Mesenchymal stem cell (in vitro differentiated cells and primary cell): ENCODE data around the gene EML6.

Experiments used
- DNase-seq: peaks from one replicate; pipeline ENCODE4 v3.0.0-alpha.2; 2013
- H2AFZ ChIP-seq: one replicate; pipeline ENCODE4 v1.6.1; 2013; ENCODE audit warnings: low read depth, mild to moderate bottlenecking, control low read depth, inconsistent platforms, low read length, moderate library complexity
- H2AK5ac ChIP-seq: 2 replicates; pipeline ENCODE4 v1.6.1; 2013; ENCODE audit warnings: low read length, moderate library complexity, mild to moderate bottlenecking, inconsistent platforms; ENCODE audit not compliant: severe bottlenecking
- H2BK120ac ChIP-seq: one replicate; pipeline ENCODE4 v1.6.1; 2013; ENCODE audit warnings: low read depth, mild to moderate bottlenecking, inconsistent platforms, low read length, moderate library complexity
- H2BK12ac ChIP-seq, 2 experiments: one replicate each; pipeline ENCODE4 v1.6.1; 2013; ENCODE audit warnings: inconsistent platforms in 2 of 2, low read length in 2 of 2, mild to moderate bottlenecking in 2 of 2, moderate library complexity in 2 of 2, control low read depth in 1 of 2
- H2BK15ac ChIP-seq: one replicate; pipeline ENCODE4 v1.6.1; 2013; ENCODE audit warnings: mild to moderate bottlenecking, low read depth, inconsistent platforms; ENCODE audit not compliant: poor library complexity, severe bottlenecking
- H2BK5ac ChIP-seq: 2 replicates; pipeline ENCODE4 v1.6.1; 2013; ENCODE audit warnings: low read depth, mild to moderate bottlenecking, low read length, control low read depth, inconsistent platforms; ENCODE audit not compliant: poor library complexity, severe bottlenecking
- H3K14ac ChIP-seq, 2 experiments: one replicate each; pipeline ENCODE4 v1.6.1; 2013; ENCODE audit warnings: inconsistent platforms in 2 of 2, low read length in 2 of 2, control low read depth in 1 of 2, mild to moderate bottlenecking in 1 of 2, moderate library complexity in 1 of 2
- H3K18ac ChIP-seq, 2 experiments: one replicate each; pipeline ENCODE4 v1.6.1; 2013; ENCODE audit warnings: inconsistent platforms in 2 of 2, low read length in 2 of 2, control low read depth in 1 of 2, low read depth in 1 of 2, mild to moderate bottlenecking in 1 of 2
- H3K23ac ChIP-seq, 2 experiments: one replicate each; pipeline ENCODE4 v1.6.1; 2013; ENCODE audit warnings: inconsistent platforms in 2 of 2, low read length in 2 of 2, mild to moderate bottlenecking in 2 of 2, moderate library complexity in 2 of 2, control low read depth in 1 of 2
- H3K27ac ChIP-seq: 2 replicates; pipeline ENCODE4 v1.5.1; 2013; ENCODE audit warnings: mild to moderate bottlenecking, moderate library complexity, low read length, control low read depth, inconsistent platforms; ENCODE audit not compliant: poor library complexity, severe bottlenecking
- H3K27me3 ChIP-seq, 2 experiments: 2 replicates each; pipeline versions ENCODE4 v1.6.1 to v1.7.0; 2013; ENCODE audit warnings: low read length in 2 of 2, mild to moderate bottlenecking in 2 of 2, moderate library complexity in 2 of 2, control low read depth in 1 of 2, inconsistent platforms in 1 of 2; ENCODE audit not compliant: control insufficient read depth in 1 of 2, insufficient read depth in 1 of 2
- H3K36me3 ChIP-seq, 2 experiments: 2 replicates each; pipeline versions ENCODE4 v1.6.1 to v1.7.0; 2013; ENCODE audit warnings: low read length in 2 of 2, control low read depth in 1 of 2, inconsistent platforms in 1 of 2, low read depth in 1 of 2, mild to moderate bottlenecking in 1 of 2; ENCODE audit not compliant: insufficient read depth in 2 of 2, control insufficient read depth in 1 of 2
- H3K4ac ChIP-seq, 2 experiments: one replicate each; pipeline ENCODE4 v1.6.1; 2013; ENCODE audit warnings: inconsistent platforms in 2 of 2, low read length in 2 of 2, mild to moderate bottlenecking in 2 of 2, moderate library complexity in 2 of 2, control low read depth in 1 of 2, low read depth in 1 of 2
- H3K4me1 ChIP-seq: 2 replicates; pipeline ENCODE4 v1.6.1; 2013; ENCODE audit warnings: low read depth, low read length, control low read depth; ENCODE audit not compliant: control insufficient read depth, insufficient read depth
- H3K4me2 ChIP-seq: 2 replicates; pipeline ENCODE4 v1.6.1; 2013; ENCODE audit warnings: low read length, mild to moderate bottlenecking, inconsistent platforms; ENCODE audit not compliant: poor library complexity, severe bottlenecking
- H3K4me3 ChIP-seq, 2 experiments: 2 replicates each; pipeline versions ENCODE4 v1.5.1 to v1.7.0; 2013; ENCODE audit warnings: low read length in 2 of 2, mild to moderate bottlenecking in 2 of 2, control low read depth in 1 of 2, low read depth in 1 of 2; ENCODE audit not compliant: insufficient read depth in 1 of 2
- H3K79me1 ChIP-seq: replicated peaks from 2 replicates; pipeline ENCODE4 v1.6.1; 2013; ENCODE audit warnings: mild to moderate bottlenecking, control low read depth, low read length, inconsistent platforms; ENCODE audit not compliant: poor library complexity, severe bottlenecking
- H3K9ac ChIP-seq: 2 replicates; pipeline ENCODE4 v1.7.0; 2013; ENCODE audit warnings: mild to moderate bottlenecking, low read length, moderate library complexity
- H3K9me3 ChIP-seq: 2 replicates; pipeline ENCODE4 v1.7.0; 2013; ENCODE audit warnings: mild to moderate bottlenecking, low read length; ENCODE audit not compliant: control insufficient read depth
- H4K8ac ChIP-seq: one replicate; pipeline ENCODE4 v1.6.1; 2013; ENCODE audit warnings: inconsistent platforms, mild to moderate bottlenecking, low read length, moderate library complexity
- H4K91ac ChIP-seq: one replicate; pipeline ENCODE4 v1.6.1; 2013; ENCODE audit warnings: mild to moderate bottlenecking, low read length, inconsistent platforms
- WGBS: methylation state at CpG from one replicate; pipeline ENCODE4 v1.1.7; 2013; ENCODE audit warnings: mixed read lengths; 5-methylcytosine and 5-hydroxymethylcytosine counted together

Gene EML6

GRCh38 chr2:54968561-54969218 lies 245.2 kb downstream of the EML6 start:
- no peak overlapping the region for H2BK15ac ChIP-seq
- no peaks in the 10 kb centered on the region for H3K27me3 ChIP-seq
- H4K8ac ChIP-seq: no peak overlapping the region
- H2AK5ac ChIP-seq: no peak overlapping the region
- no peak overlapping the region for H3K14ac ChIP-seq
- H4K91ac ChIP-seq: no peak overlapping the region
- no peak overlapping the region for H3K4me3 ChIP-seq
- H3K23ac ChIP-seq: no peak overlapping the region
- H3K4me2 ChIP-seq: no peak overlapping the region
- peaks cover 40 to 77% of the 10 kb centered on the region in 2 experiments for H3K36me3 ChIP-seq
- H3K4ac ChIP-seq: no peak overlapping the region
- H3K4me1 ChIP-seq: no peaks in the 10 kb centered on the region
- H3K79me1 ChIP-seq: peaks cover 24% of the 10 kb centered on the region
- no peak overlapping the region for H3K18ac ChIP-seq
- H2BK5ac ChIP-seq: no peak overlapping the region
- no peak overlapping the region for H3K9ac ChIP-seq
- H2AFZ ChIP-seq: no peak overlapping the region
- H3K27ac ChIP-seq: no peak overlapping the region
- no peak overlapping the region for H2BK120ac ChIP-seq
- no peak overlapping the region for H2BK12ac ChIP-seq
- DNase-seq: peak; percentile 28
- no peaks in the 10 kb centered on the region for H3K9me3 ChIP-seq
- 89% methylated on average over 9 of the region's 10 CpGs for WGBS

GRCh38 chr2:54969295-54969939 lies 246.0 kb downstream of the EML6 start:
- no peak overlapping the region for H3K4ac ChIP-seq
- DNase-seq: no peak
- H2BK120ac ChIP-seq: no peak overlapping the region
- H3K4me1 ChIP-seq: no peaks in the 10 kb centered on the region
- H3K27me3 ChIP-seq: no peaks in the 10 kb centered on the region
- WGBS: 92% methylated on average over 4 of the region's 4 CpGs
- H3K4me3 ChIP-seq: no peak overlapping the region
- no peak overlapping the region for H3K4me2 ChIP-seq
- H3K27ac ChIP-seq: no peak overlapping the region
- no peak overlapping the region for H2BK5ac ChIP-seq
- peaks cover 24% of the 10 kb centered on the region for H3K79me1 ChIP-seq
- H3K9ac ChIP-seq: no peak overlapping the region
- no peak overlapping the region for H2AK5ac ChIP-seq
- no peak overlapping the region for H2BK12ac ChIP-seq
- H3K23ac ChIP-seq: peak overlapping the region in 1 of 2 experiments; percentile 51
- no peak overlapping the region for H2AFZ ChIP-seq
- H3K36me3 ChIP-seq: peaks cover 40 to 82% of the 10 kb centered on the region in 2 experiments
- no peak overlapping the region for H3K18ac ChIP-seq
- no peak overlapping the region for H2BK15ac ChIP-seq
- no peak overlapping the region for H4K8ac ChIP-seq
- no peak overlapping the region for H3K14ac ChIP-seq
- no peak overlapping the region for H4K91ac ChIP-seq
- H3K9me3 ChIP-seq: no peaks in the 10 kb centered on the region

DNA sequence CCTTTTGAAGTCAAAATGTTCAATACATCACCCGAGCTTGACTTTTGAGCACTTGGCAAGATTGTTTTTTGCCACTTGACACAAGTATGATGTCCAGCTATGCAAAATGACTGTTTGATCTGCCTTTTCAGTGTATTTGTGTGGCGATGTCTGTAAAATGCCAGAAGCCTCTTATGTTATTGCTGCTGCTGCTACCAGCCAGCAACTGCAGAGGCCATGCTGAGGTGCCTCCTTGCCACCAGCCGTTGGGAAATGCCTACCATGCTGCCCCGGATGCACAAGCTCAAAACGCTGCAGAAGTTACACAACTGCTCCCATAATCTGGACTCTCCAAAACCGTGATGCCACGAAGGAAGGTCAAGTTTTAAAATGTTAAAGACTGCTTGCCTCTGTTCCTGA lies 246.5 kb downstream of the EML6 start:
- WGBS: 96% methylated on average over 7 of the region's 7 CpGs

DNA sequence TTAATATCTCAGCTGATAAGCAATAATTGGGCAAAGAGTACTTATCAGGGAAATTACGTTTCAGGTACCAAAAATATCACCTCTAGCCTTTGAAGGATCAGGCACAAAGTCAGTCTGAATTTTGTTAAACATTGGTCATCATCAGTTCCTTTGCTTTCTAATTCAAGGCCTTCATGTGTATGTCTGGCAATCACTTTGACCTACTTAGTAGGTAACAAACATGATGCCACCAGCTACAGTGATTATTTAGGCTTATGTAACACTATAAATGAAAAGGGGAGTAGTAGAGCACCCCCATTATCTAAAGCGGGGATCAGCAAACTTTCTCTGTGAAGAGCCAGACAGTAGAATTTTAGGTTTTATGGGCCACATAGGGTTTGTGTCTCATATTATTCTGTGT lies 251.7 kb downstream of the EML6 start:
- Histone ChIP-seq H4K8ac (no peak overlapping the region), H3K27me3 (no peaks in the 10 kb centered on the region), H3K4me3 (no peak overlapping the region), H3K4me2 (no peak overlapping the region), H3K36me3 (peaks cover 8 to 88% of the 10 kb centered on the region in 2 experiments), H3K27ac (no peak overlapping the region), H2BK12ac (no peak overlapping the region), H2AFZ (no peak overlapping the region), H3K4ac (no peak overlapping the region), H3K23ac (no peak overlapping the region), H3K4me1 (peaks cover 3% of the 10 kb centered on the region), H3K14ac (no peak overlapping the region), H4K91ac (no peak overlapping the region), H2BK5ac (no peak overlapping the region), H2BK120ac (no peak overlapping the region), H3K79me1 (no peaks in the 10 kb centered on the region), H3K9ac (no peak overlapping the region), H2BK15ac (no peak overlapping the region), H3K18ac (no peak overlapping the region), H3K9me3 (no peaks in the 10 kb centered on the region), H2AK5ac (no peak overlapping the region)
- 93% methylated on average over 1 of the region's 2 CpGs for WGBS
- DNase-seq: no peak

More for the DNA sequence above, 246.5 kb downstream of the EML6 start:
- no peak overlapping the region for H2BK12ac ChIP-seq
- H3K4me2 ChIP-seq: no peak overlapping the region
- no peak overlapping the region for H2BK15ac ChIP-seq
- no peak overlapping the region for H3K4me3 ChIP-seq
- H3K9ac ChIP-seq: no peak overlapping the region
- no peak overlapping the region for H4K91ac ChIP-seq
- H3K27ac ChIP-seq: no peak overlapping the region
- no peak overlapping the region for H3K18ac ChIP-seq
- H3K79me1 ChIP-seq: peaks cover 24% of the 10 kb centered on the region
- H2AK5ac ChIP-seq: no peak overlapping the region
- H4K8ac ChIP-seq: no peak overlapping the region
- no peaks in the 10 kb centered on the region for H3K4me1 ChIP-seq
- DNase-seq: no peak
- H3K14ac ChIP-seq: no peak overlapping the region
- H3K9me3 ChIP-seq: no peaks in the 10 kb centered on the region
- H2AFZ ChIP-seq: no peak overlapping the region
- H2BK120ac ChIP-seq: no peak overlapping the region
- peaks cover 40 to 87% of the 10 kb centered on the region in 2 experiments for H3K36me3 ChIP-seq
- H2BK5ac ChIP-seq: no peak overlapping the region
- H3K4ac ChIP-seq: no peak overlapping the region
- no peaks in the 10 kb centered on the region for H3K27me3 ChIP-seq
- no peak overlapping the region for H3K23ac ChIP-seq
